ENCODE data around the gene ADAMTS19.

- TF ChIP-seq CTCF (IDR thresholded peaks at IDR 0.05) (no peak), POLR2A (IDR thresholded peaks at IDR 0.05) (no peak)
Measured at GRCh38 chr5:129743541-129744187, 283.6 kb downstream of the ADAMTS19 start.

Measured in heart left ventricle (tissue), 13 donors.